ENCODE data around the gene FMR1.

The FMR1 gene

GRCh38 chrX:147901461-147902126 is 10.1 kb upstream of the FMR1 start:
- no peak for TF ChIP-seq GATA1 (IDR thresholded peaks at IDR 0.05; ENCODE audit: low read depth, low read length)
- TF ChIP-seq POLR2A (IDR thresholded peaks at IDR 0.05; ENCODE audit: low read length): no peak
- DNase-seq: no peak

GRCh38 chrX:147902270-147902669 is 9.4 kb upstream of the FMR1 start:
- DNase-seq: no peak
- TF ChIP-seq GATA1 (IDR thresholded peaks at IDR 0.05; ENCODE audit: low read depth, low read length) (no peak), POLR2A (IDR thresholded peaks at IDR 0.05; ENCODE audit: low read length) (no peak)

GRCh38 chrX:147908106-147908505 is 3.6 kb upstream of the FMR1 start:
- DNase-seq: no peak
- TF ChIP-seq GATA1 (IDR thresholded peaks at IDR 0.05; ENCODE audit: low read depth, low read length): no peak
- TF ChIP-seq POLR2A (IDR thresholded peaks at IDR 0.05; ENCODE audit: low read length): no peak

GRCh38 chrX:147910607-147911006 is 1.1 kb upstream of the FMR1 start:
- DNase-seq: no peak
- TF ChIP-seq POLR2A (IDR thresholded peaks at IDR 0.05; ENCODE audit: low read length) (no peak), GATA1 (IDR thresholded peaks at IDR 0.05; ENCODE audit: low read depth, low read length) (no peak)

- TF ChIP-seq POLR2A (IDR thresholded peaks at IDR 0.05; ENCODE audit: low read length) (no peak), GATA1 (IDR thresholded peaks at IDR 0.05; ENCODE audit: low read depth, low read length) (no peak)
- DNase-seq: peak; percentile 52 to 66
These were observed 528 bp downstream of the FMR1 start for GRCh38 chrX:147912093-147912801.

GRCh38 chrX:147913570-147913969 is 1.9 kb downstream of the FMR1 start:
- peak in 1 of 2 experiments; percentile 11 for DNase-seq
- no peak for TF ChIP-seq POLR2A (IDR thresholded peaks at IDR 0.05; ENCODE audit: low read length)
- TF ChIP-seq GATA1 (IDR thresholded peaks at IDR 0.05; ENCODE audit: low read depth, low read length): no peak

GRCh38 chrX:147914591-147914990 is 2.9 kb downstream of the FMR1 start:
- no peak for TF ChIP-seq POLR2A (IDR thresholded peaks at IDR 0.05; ENCODE audit: low read length)
- no peak for TF ChIP-seq GATA1 (IDR thresholded peaks at IDR 0.05; ENCODE audit: low read depth, low read length)
- DNase-seq: no peak

- no peak for DNase-seq
- TF ChIP-seq GATA1 (IDR thresholded peaks at IDR 0.05; ENCODE audit: low read depth, low read length) (no peak), POLR2A (IDR thresholded peaks at IDR 0.05; ENCODE audit: low read length) (no peak)
These were observed 4.8 kb downstream of the FMR1 start for GRCh38 chrX:147916375-147916968.

- peak; percentile 23 to 33 for DNase-seq
- TF ChIP-seq POLR2A (IDR thresholded peaks at IDR 0.05; ENCODE audit: low read length) (no peak), GATA1 (IDR thresholded peaks at IDR 0.05; ENCODE audit: low read depth, low read length) (no peak)
These were observed 6.3 kb downstream of the FMR1 start for GRCh38 chrX:147917700-147918695.

GRCh38 chrX:147920161-147920666 is 8.5 kb downstream of the FMR1 start:
- TF ChIP-seq GATA1 (IDR thresholded peaks at IDR 0.05; ENCODE audit: low read depth, low read length): no peak
- no peak for TF ChIP-seq POLR2A (IDR thresholded peaks at IDR 0.05; ENCODE audit: low read length)
- no peak for DNase-seq

GRCh38 chrX:147923605-147924004 is 11.9 kb downstream of the FMR1 start:
- TF ChIP-seq POLR2A (IDR thresholded peaks at IDR 0.05; ENCODE audit: low read length) (no peak), GATA1 (IDR thresholded peaks at IDR 0.05; ENCODE audit: low read depth, low read length) (no peak)
- no peak for DNase-seq

- TF ChIP-seq POLR2A (IDR thresholded peaks at IDR 0.05; ENCODE audit: low read length): no peak
- TF ChIP-seq GATA1 (IDR thresholded peaks at IDR 0.05; ENCODE audit: low read depth, low read length): no peak
- DNase-seq: no peak
These were observed 15.5 kb downstream of the FMR1 start for GRCh38 chrX:147927256-147927655.

GRCh38 chrX:147933815-147934214 is 22.1 kb downstream of the FMR1 start:
- DNase-seq: no peak
- no peak for TF ChIP-seq GATA1 (IDR thresholded peaks at IDR 0.05; ENCODE audit: low read depth, low read length)
- no peak for TF ChIP-seq POLR2A (IDR thresholded peaks at IDR 0.05; ENCODE audit: low read length)
